Skeletal muscle tissue (tissue), 4 donors: Measurements from ENCODE around the gene SHISAL1. TPM values are rescaled to one million over a fixed set of nuclear protein-coding genes. Genes with fewer than 3 reads are reported as not detected.
A peak's percentile ranks its signal among the peaks of the same experiment; 100 is the strongest.

Experiments
- H3K27ac ChIP-seq: one replicate; pipeline ENCODE4 v1.7.0; 2013; ENCODE audit warnings: mild to moderate bottlenecking, low read depth, low read length, inconsistent platforms
- H3K27me3 ChIP-seq, 3 donors: one replicate each; pipeline ENCODE4 v1.7.0; 2013; ENCODE audit warnings: low read length in 3 of 3; ENCODE audit not compliant: control insufficient read depth in 3 of 3, insufficient read depth in 3 of 3
- H3K36me3 ChIP-seq, 3 donors: one replicate each; pipeline ENCODE4 v1.7.0; 2013; ENCODE audit warnings: low read length in 3 of 3; ENCODE audit not compliant: control insufficient read depth in 3 of 3, insufficient read depth in 3 of 3
- H3K4me1 ChIP-seq, 3 donors: one replicate each; pipeline ENCODE4 v1.7.0; 2013; ENCODE audit warnings: low read length in 3 of 3, mild to moderate bottlenecking in 3 of 3; ENCODE audit not compliant: control insufficient read depth in 3 of 3, insufficient read depth in 3 of 3
- H3K4me3 ChIP-seq, 3 donors: one replicate each; pipeline ENCODE4 v1.7.0; 2013; ENCODE audit warnings: low read length in 3 of 3
- H3K9ac ChIP-seq, 3 donors: one replicate each; pipeline ENCODE4 v1.7.0; 2013; ENCODE audit warnings: low read length in 3 of 3, mild to moderate bottlenecking in 3 of 3, moderate library complexity in 2 of 3, low read depth in 1 of 3
- H3K9me3 ChIP-seq, 3 donors: one replicate each; pipeline ENCODE4 v1.7.0; 2013; ENCODE audit warnings: low read length in 3 of 3; ENCODE audit not compliant: control insufficient read depth in 3 of 3
- total RNA-seq: library from RNA; depleted of rRNA; stranded (reverse); fragments of >200 nt; gene quantifications from one replicate; pipeline ENCODE4 v1.2.3, GENCODE V29; 2014
- donor health status: Osteomylitis.

SHISAL1 gene
- total RNA-seq = 7.3 TPM

GRCh38 chr22:44312766-44313165 lies at the start of gene SHISAL1:
SHISAL1 (minus strand) TSS chr22:44312951; CDS start chr22:44300945, 12,006 bp downstream.
- Histone ChIP-seq H3K4me1 (peaks cover 3 to 10% (median 7%) of the 10 kb centered on the region in 3 donors), H3K27me3 (peaks cover 8 to 24% (median 20%) of the 10 kb centered on the region in 3 donors), H3K9ac (no peak within 1 kb of the TSS), H3K4me3 (no peak within 1 kb of the TSS), H3K27ac (no peak within 1 kb of the TSS), H3K9me3 (no peaks in the 10 kb centered on the region), H3K36me3 (no peaks in the 10 kb centered on the region)

- H3K27me3 ChIP-seq = peaks cover 0 to 7% (median under 1%) of the 10 kb centered on the region in 3 donors
- peak overlapping the region; percentile 80 for H3K27ac ChIP-seq
- peaks cover 40 to 57% (median 56%) of the 10 kb centered on the region in 3 donors for H3K4me1 ChIP-seq
- peak overlapping the region; percentile 61 to 78 (median 62) for H3K9ac ChIP-seq
- H3K9me3 ChIP-seq = no peaks in the 10 kb centered on the region
- peak overlapping the region in 2 of 3 donors; percentile 45 to 52 for H3K4me3 ChIP-seq
- no peaks in the 10 kb centered on the region for H3K36me3 ChIP-seq
These were observed 48.8 kb upstream of the SHISAL1 start for GRCh38 chr22:44361391-44362126.

GRCh38 chr22:44360668-44361381 lies 48.1 kb upstream of the SHISAL1 start:
- Histone ChIP-seq H3K36me3 (no peaks in the 10 kb centered on the region), H3K27me3 (peaks cover 0 to 7% (median 3%) of the 10 kb centered on the region in 3 donors), H3K9ac (peak overlapping the region; percentile 61 to 78 (median 62)), H3K4me3 (peak overlapping the region; percentile 52 to 64 (median 56)), H3K27ac (peak overlapping the region; percentile 80), H3K4me1 (peaks cover 40 to 57% (median 56%) of the 10 kb centered on the region in 3 donors), H3K9me3 (no peaks in the 10 kb centered on the region)

- H3K9ac ChIP-seq = peak overlapping the region; percentile 51 to 78 (median 62)
These were observed 47.5 kb upstream of the SHISAL1 start for GRCh38 chr22:44360306-44360667.

GRCh38 chr22:44359496-44360110 lies 46.9 kb upstream of the SHISAL1 start:
- Histone ChIP-seq H3K36me3 (no peaks in the 10 kb centered on the region), H3K4me3 (no peak overlapping the region), H3K27me3 (peaks cover 4 to 15% (median 10%) of the 10 kb centered on the region in 3 donors), H3K4me1 (peaks cover 40 to 55% (median 54%) of the 10 kb centered on the region in 3 donors), H3K27ac (no peak overlapping the region), H3K9ac (no peak overlapping the region), H3K9me3 (no peaks in the 10 kb centered on the region)

More at GRCh38 chr22:44360306-44360667, 47.5 kb upstream of the SHISAL1 start:
- Histone ChIP-seq H3K4me3 (peak overlapping the region in 2 of 3 donors; percentile 52 to 64), H3K27ac (peak overlapping the region; percentile 80), H3K4me1 (peaks cover 40 to 57% (median 56%) of the 10 kb centered on the region in 3 donors), H3K27me3 (peaks cover 3 to 11% (median 7%) of the 10 kb centered on the region in 3 donors), H3K9me3 (no peaks in the 10 kb centered on the region), H3K36me3 (no peaks in the 10 kb centered on the region)

- no peak overlapping the region for H3K4me3 ChIP-seq
- no peaks in the 10 kb centered on the region for H3K9me3 ChIP-seq
- H3K27me3 ChIP-seq = peaks cover 4 to 20% (median 17%) of the 10 kb centered on the region in 3 donors
- peaks cover 34 to 48% (median 47%) of the 10 kb centered on the region in 3 donors for H3K4me1 ChIP-seq
- no peak overlapping the region for H3K27ac ChIP-seq
- H3K9ac ChIP-seq = no peak overlapping the region
- no peaks in the 10 kb centered on the region for H3K36me3 ChIP-seq
These were observed 46.1 kb upstream of the SHISAL1 start for GRCh38 chr22:44358709-44359440.

- peaks cover 5 to 25% (median 23%) of the 10 kb centered on the region in 3 donors for H3K27me3 ChIP-seq
- H3K9me3 ChIP-seq = no peaks in the 10 kb centered on the region
- H3K4me3 ChIP-seq = no peak overlapping the region
- peak overlapping the region in 1 of 3 donors; percentile 33 for H3K9ac ChIP-seq
- no peak overlapping the region for H3K27ac ChIP-seq
- H3K36me3 ChIP-seq = no peaks in the 10 kb centered on the region
- peaks cover 26 to 41% (median 39%) of the 10 kb centered on the region in 3 donors for H3K4me1 ChIP-seq
These were observed 45.3 kb upstream of the SHISAL1 start for GRCh38 chr22:44357966-44358465.

GRCh38 chr22:44357296-44357965 lies 44.7 kb upstream of the SHISAL1 start:
- Histone ChIP-seq H3K27me3 (peaks cover 11 to 30% (median 29%) of the 10 kb centered on the region in 3 donors), H3K36me3 (no peaks in the 10 kb centered on the region), H3K4me1 (peaks cover 22 to 37% (median 36%) of the 10 kb centered on the region in 3 donors), H3K9ac (peak overlapping the region in 1 of 3 donors; percentile 33), H3K4me3 (no peak overlapping the region), H3K9me3 (no peaks in the 10 kb centered on the region), H3K27ac (no peak overlapping the region)

GRCh38 chr22:44355716-44356070 lies 42.9 kb upstream of the SHISAL1 start:
- Histone ChIP-seq H3K4me1 (peaks cover 20 to 26% (median 25%) of the 10 kb centered on the region in 3 donors), H3K9ac (no peak overlapping the region), H3K36me3 (no peaks in the 10 kb centered on the region), H3K27ac (no peak overlapping the region), H3K4me3 (no peak overlapping the region), H3K27me3 (peaks cover 19 to 46% (median 43%) of the 10 kb centered on the region in 3 donors), H3K9me3 (no peaks in the 10 kb centered on the region)
